Gastroesophageal sphincter (tissue), 4 donors: ENCODE measurements around the gene GCK. TPM values are rescaled to one million over a fixed set of nuclear protein-coding genes. Genes with fewer than 3 reads are reported as not detected.

ENCODE experiments used
- ATAC-seq: fragments of 150-250 bp; one replicate; pipeline ENCODE4 v1.9.1; 2016; ENCODE audit warnings: mild to moderate bottlenecking, moderate library complexity
- H3K27ac ChIP-seq, 4 donors: fragments of 200-600 bp; sonication (generic) in 3 of 4; 1 replicate in 3 of 4; 2 replicates in 1 of 4; pipeline ENCODE4 v1.5.1; 2016 to 2019
- H3K27me3 ChIP-seq: fragments of 200-600 bp; sonication (generic); one replicate; pipeline ENCODE4 v1.5.1; 2019
- H3K36me3 ChIP-seq, 2 donors: fragments of 200-600 bp; sonication (generic); one replicate each; pipeline ENCODE4 v1.5.1; 2019; ENCODE audit warnings: control low read depth in 1 of 2
- H3K4me1 ChIP-seq, 3 donors: fragments of 200-600 bp; sonication (generic); 1 replicate in 2 of 3; 2 replicates in 1 of 3; pipeline ENCODE4 v1.5.1; 2016 to 2019; ENCODE audit warnings: control low read depth in 2 of 3
- H3K4me3 ChIP-seq, 2 donors: fragments of 200-600 bp; sonication (generic); one replicate each; pipeline ENCODE4 v1.5.1; 2019; ENCODE audit warnings: mild to moderate bottlenecking in 1 of 2, moderate library complexity in 1 of 2
- H3K9me3 ChIP-seq, 3 donors: fragments of 200-600 bp; sonication (generic); one replicate each; pipeline ENCODE4 v1.5.1; 2017 to 2019; ENCODE audit warnings: control low read depth in 2 of 3
- EP300 ChIP-seq: sonication (generic); formaldehyde crosslinking; IDR thresholded peaks from one replicate; pipeline ENCODE4 v1.6.1; 2017; ENCODE audit warnings: antibody characterized with exemption, mild to moderate bottlenecking
- POLR2A ChIP-seq, 2 donors: fragments of 450-650 bp; IDR thresholded peaks; one replicate each; pipeline ENCODE4 v1.6.1; 2017; ENCODE audit warnings: antibody characterized with exemption in 2 of 2, mild to moderate bottlenecking in 2 of 2, moderate library complexity in 1 of 2
- POLR2AphosphoS5 ChIP-seq: sonication (generic); formaldehyde crosslinking; IDR thresholded peaks from one replicate; pipeline ENCODE4 v1.6.1; 2017; ENCODE audit warnings: antibody characterized with exemption
- WGBS, 2 donors: methylation state at CpG; one replicate each; pipeline ENCODE4 v1.1.5; 2018; ENCODE audit warnings: low coverage in 1 of 2; 5-methylcytosine and 5-hydroxymethylcytosine counted together
- total RNA-seq, 4 donors: library from RNA; depleted of rRNA; stranded (reverse); fragments of >200 nt; gene quantifications; one replicate each; pipeline ENCODE4 v1.1.0, GENCODE V29; 2016
- TF ChIP-seq, protein P1 (sequence below), 4 experiments: fragments of 200-600 bp in 2 of 4; fragments of 450-650 bp in 2 of 4; sonication (generic) in 1 of 4; IDR thresholded peaks; one replicate each; pipeline ENCODE4 v1.5.1; 2017 to 2019; ENCODE audit warnings: antibody characterized with exemption in 4 of 4, mild to moderate bottlenecking in 2 of 4, moderate library complexity in 2 of 4

GCK gene
- total RNA-seq, 4 donors from 2014 or later = 0.31 to 4.2 (median 0.54) TPM; not detected in 1

DNA sequence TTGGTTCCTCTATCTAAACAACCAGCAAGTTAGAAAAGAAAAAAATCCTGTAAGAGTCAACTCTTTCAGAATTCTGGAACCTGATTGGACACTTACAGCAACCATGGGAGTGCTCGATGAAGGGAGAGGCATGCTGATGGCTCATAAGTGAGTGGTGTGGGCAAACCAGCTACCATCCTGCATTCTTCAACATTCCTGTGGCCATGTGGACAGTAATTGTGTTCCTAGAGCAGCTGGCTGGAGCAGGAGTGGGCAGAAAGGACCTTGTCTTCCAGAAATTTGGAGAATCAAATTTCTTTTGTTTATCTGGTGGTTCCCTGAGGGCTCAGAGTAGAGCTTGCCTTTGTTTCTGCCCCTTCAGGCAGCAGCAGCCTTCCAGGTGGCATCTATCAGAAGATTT lies 25.6 kb downstream of the GCK start:
- no peak overlapping the region for H3K27ac ChIP-seq
- H3K27me3 ChIP-seq = no peaks in the 10 kb centered on the region
- WGBS, 2 donors = 13% methylated on average over 1 of the region's 1 CpG; no CpG with 5 or more reads in 1 of the 2 donors
- no peaks in the 10 kb centered on the region for H3K9me3 ChIP-seq
- ATAC-seq = no peak
- no peak for TF ChIP-seq POLR2AphosphoS5
- H3K4me1 ChIP-seq = no peaks in the 10 kb centered on the region
- no peak overlapping the region for H3K4me3 ChIP-seq
- H3K36me3 ChIP-seq = no peaks in the 10 kb centered on the region

DNA sequence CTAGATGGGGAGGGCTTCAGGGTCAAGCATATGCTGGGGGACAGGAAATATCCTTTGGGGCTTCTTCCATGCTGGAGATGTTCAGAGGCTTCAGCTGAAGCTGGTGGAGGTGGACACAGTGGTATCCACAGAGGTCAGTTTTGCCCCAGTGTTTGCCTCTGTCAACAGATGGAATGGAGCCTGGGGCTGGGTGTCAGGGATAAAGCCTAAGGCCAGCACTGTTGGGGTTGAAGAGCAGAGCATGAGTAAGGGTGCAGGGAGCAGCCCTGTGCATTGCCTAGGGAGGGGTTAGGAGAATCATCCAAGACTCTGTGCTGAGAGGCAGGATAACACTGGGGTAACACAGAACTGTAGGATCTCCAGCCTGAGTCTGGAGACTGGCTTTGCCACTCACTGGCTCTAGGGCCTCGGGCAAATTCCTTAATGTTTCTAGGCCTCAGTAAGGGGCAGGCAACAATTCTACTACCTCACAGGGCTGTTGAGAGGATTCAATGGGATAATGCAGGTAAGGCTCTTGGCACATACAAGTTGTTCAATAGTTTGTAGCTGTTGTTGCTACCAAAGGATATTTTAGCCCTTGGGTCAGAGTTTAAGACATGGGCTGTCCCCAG lies 26.3 kb downstream of the GCK start:
- no CpG with 5 or more reads among the region's 1 CpG for WGBS, 2 donors
- H3K27me3 ChIP-seq = no peaks in the 10 kb centered on the region
- no peak for ATAC-seq
- TF ChIP-seq POLR2A (IDR thresholded peaks at IDR 0.05) (no peak), POLR2AphosphoS5 (no peak), EP300 (no peak)
- TF ChIP-seq, protein P1, sequence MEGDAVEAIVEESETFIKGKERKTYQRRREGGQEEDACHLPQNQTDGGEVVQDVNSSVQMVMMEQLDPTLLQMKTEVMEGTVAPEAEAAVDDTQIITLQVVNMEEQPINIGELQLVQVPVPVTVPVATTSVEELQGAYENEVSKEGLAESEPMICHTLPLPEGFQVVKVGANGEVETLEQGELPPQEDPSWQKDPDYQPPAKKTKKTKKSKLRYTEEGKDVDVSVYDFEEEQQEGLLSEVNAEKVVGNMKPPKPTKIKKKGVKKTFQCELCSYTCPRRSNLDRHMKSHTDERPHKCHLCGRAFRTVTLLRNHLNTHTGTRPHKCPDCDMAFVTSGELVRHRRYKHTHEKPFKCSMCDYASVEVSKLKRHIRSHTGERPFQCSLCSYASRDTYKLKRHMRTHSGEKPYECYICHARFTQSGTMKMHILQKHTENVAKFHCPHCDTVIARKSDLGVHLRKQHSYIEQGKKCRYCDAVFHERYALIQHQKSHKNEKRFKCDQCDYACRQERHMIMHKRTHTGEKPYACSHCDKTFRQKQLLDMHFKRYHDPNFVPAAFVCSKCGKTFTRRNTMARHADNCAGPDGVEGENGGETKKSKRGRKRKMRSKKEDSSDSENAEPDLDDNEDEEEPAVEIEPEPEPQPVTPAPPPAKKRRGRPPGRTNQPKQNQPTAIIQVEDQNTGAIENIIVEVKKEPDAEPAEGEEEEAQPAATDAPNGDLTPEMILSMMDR (IDR thresholded peaks at IDR 0.05) = no peak
- no peak overlapping the region for H3K4me3 ChIP-seq
- H3K9me3 ChIP-seq = no peaks in the 10 kb centered on the region
- H3K4me1 ChIP-seq = no peaks in the 10 kb centered on the region
- H3K36me3 ChIP-seq = no peaks in the 10 kb centered on the region
- H3K27ac ChIP-seq = no peak overlapping the region

- Histone ChIP-seq H3K4me1 (no peaks in the 10 kb centered on the region), H3K36me3 (no peaks in the 10 kb centered on the region), H3K27ac (no peak overlapping the region), H3K9me3 (no peaks in the 10 kb centered on the region), H3K27me3 (no peaks in the 10 kb centered on the region), H3K4me3 (no peak overlapping the region)
- 60% methylated on average over 2 of the region's 4 CpGs; no CpG with 5 or more reads in 1 of the 2 donors for WGBS, 2 donors
- ATAC-seq = no peak
- TF ChIP-seq POLR2A (IDR thresholded peaks at IDR 0.05) (no peak), EP300 (no peak), POLR2AphosphoS5 (no peak)
These were observed 27.1 kb downstream of the GCK start for GRCh38 chr7:44162179-44162578.

DNA sequence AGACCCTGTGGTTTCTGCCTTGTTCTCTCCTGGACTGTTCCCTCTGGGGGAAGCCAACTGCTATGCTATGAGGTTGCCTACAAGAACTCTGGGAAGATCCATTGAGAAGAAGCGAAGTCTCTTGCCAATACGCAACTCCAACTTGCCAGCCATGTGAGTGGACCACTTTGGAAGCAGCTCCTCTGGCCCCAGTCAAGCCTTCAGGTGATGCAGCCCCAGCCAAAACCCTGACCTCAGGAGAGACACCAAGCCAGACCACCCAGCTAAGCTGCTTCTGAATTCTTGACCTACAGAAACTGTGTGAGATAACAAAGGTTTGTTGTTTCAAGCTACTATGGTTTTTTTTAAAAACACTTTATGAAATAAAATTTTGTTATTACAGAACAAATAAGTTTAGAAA lies 27.9 kb downstream of the GCK start:
- no peak for ATAC-seq
- Histone ChIP-seq H3K4me3 (no peak overlapping the region), H3K9me3 (no peaks in the 10 kb centered on the region), H3K27me3 (no peaks in the 10 kb centered on the region), H3K36me3 (no peaks in the 10 kb centered on the region), H3K4me1 (no peaks in the 10 kb centered on the region), H3K27ac (no peak overlapping the region)
- 80 to 100% methylated on average over 1 to 2 of the region's 2 CpGs for WGBS, 2 donors
- TF ChIP-seq POLR2A (IDR thresholded peaks at IDR 0.05) (no peak), POLR2AphosphoS5 (no peak), EP300 (no peak)
- TF ChIP-seq, protein P1 (IDR thresholded peaks at IDR 0.05) = no peak

DNA sequence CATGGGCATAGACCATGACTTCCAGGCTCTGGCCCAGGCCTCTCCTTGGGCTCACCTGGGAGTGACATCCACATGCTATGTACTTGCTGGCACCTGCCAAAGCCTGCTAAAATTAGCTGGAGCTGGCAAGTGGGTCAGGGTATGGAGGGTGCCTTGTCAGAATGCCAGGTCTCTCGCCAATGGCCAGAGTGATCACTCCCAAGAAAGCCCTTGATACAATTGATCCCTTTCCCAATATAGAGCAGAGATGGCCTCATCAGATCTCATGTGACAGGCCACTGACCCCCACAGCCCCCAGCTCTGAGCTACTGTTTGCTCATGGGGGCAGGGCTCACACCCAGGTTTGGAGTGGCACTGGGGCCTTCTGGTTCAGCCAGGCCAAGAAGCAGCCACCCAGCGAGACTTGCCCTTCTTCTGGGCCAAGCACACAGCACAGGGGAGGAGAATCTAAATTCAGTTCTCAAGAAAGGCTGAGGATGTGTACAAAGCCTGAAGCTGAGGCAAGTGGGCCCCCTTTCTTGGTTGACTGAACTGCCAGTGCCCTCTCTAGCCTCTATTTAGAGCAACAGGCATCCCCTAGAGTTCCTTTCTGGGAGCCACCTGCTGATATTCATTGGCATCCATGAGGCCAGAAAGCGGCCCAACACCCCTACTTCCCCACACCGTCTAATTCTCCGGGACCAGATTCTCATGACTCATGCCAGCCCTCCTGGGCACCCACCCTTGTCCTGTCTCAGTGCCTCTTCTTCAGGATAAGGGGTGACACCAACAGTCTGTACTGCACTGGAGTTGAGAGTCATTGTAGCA lies 29.2 kb downstream of the GCK start:
- H3K27me3 ChIP-seq = no peaks in the 10 kb centered on the region
- H3K27ac ChIP-seq = no peak overlapping the region
- no peaks in the 10 kb centered on the region for H3K4me1 ChIP-seq
- H3K9me3 ChIP-seq = no peaks in the 10 kb centered on the region
- 100% methylated on average over 1 of the region's 5 CpGs; no CpG with 5 or more reads in 1 of the 2 donors for WGBS, 2 donors
- no peak overlapping the region for H3K4me3 ChIP-seq
- H3K36me3 ChIP-seq = no peaks in the 10 kb centered on the region
- TF ChIP-seq, protein P1 (IDR thresholded peaks at IDR 0.05) = no peak
- TF ChIP-seq POLR2A (IDR thresholded peaks at IDR 0.05) (no peak), EP300 (no peak), POLR2AphosphoS5 (no peak)
- no peak for ATAC-seq
